ENCODE results near the gene INSM2.

Gene INSM2

GRCh38 chr14:35576856-35577255, 42.9 kb downstream of the INSM2 start:
- Histone ChIP-seq H3K27me3 (ENCODE audit: insufficient read depth, low read length) (no peaks in the 10 kb centered on the region), H3K27ac (ENCODE audit: low read depth, low read length, poor library complexity, severe bottlenecking) (no peak overlapping the region), H3K79me2 (ENCODE audit: insufficient read depth, low read length) (no peaks in the 10 kb centered on the region), H4K20me1 (ENCODE audit: insufficient read depth, low read length) (no peaks in the 10 kb centered on the region), H3K9ac (ENCODE audit: low read length) (no peak overlapping the region), H3K4me3 (ENCODE audit: low read depth, low read length, poor library complexity, severe bottlenecking) (no peak overlapping the region), H3K4me1 (ENCODE audit: insufficient read depth, low read length, severe bottlenecking) (no peaks in the 10 kb centered on the region), H3K36me3 (ENCODE audit: insufficient read depth, low read length) (no peaks in the 10 kb centered on the region), H3K9me2 (ENCODE audit: low read depth, low read length) (no peaks in the 10 kb centered on the region), H3F3A (ENCODE audit: insufficient read depth, low read length) (no peaks in the 10 kb centered on the region), H3K4me2 (ENCODE audit: low read length) (no peak overlapping the region), H2AFZ (ENCODE audit: low read length) (no peak overlapping the region), H3K9me3 (ENCODE audit: low read length) (no peaks in the 10 kb centered on the region)
- TF ChIP-seq EZH2 (IDR thresholded peaks at IDR 0.05; ENCODE audit: borderline replicate concordance, low read length) (no peak), CTCF (IDR thresholded peaks at IDR 0.05; ENCODE audit: low read length) (no peak)

- Histone ChIP-seq H3K27me3 (ENCODE audit: insufficient read depth, low read length) (no peaks in the 10 kb centered on the region), H4K20me1 (ENCODE audit: insufficient read depth, low read length) (no peaks in the 10 kb centered on the region), H3K79me2 (ENCODE audit: insufficient read depth, low read length) (no peaks in the 10 kb centered on the region)
Measured at GRCh38 chr14:35578135-35578534, 44.2 kb downstream of the INSM2 start.

GRCh38 chr14:35578639-35579038, 44.7 kb downstream of the INSM2 start:
- Histone ChIP-seq H3K27ac (ENCODE audit: low read depth, low read length, poor library complexity, severe bottlenecking) (no peak overlapping the region), H3K79me2 (ENCODE audit: insufficient read depth, low read length) (no peaks in the 10 kb centered on the region), H3K9me2 (ENCODE audit: low read depth, low read length) (no peaks in the 10 kb centered on the region), H3K36me3 (ENCODE audit: insufficient read depth, low read length) (no peaks in the 10 kb centered on the region), H3K4me3 (ENCODE audit: low read depth, low read length, poor library complexity, severe bottlenecking) (no peak overlapping the region), H2AFZ (ENCODE audit: low read length) (no peak overlapping the region), H3K27me3 (ENCODE audit: insufficient read depth, low read length) (no peaks in the 10 kb centered on the region), H3K4me2 (ENCODE audit: low read length) (no peak overlapping the region), H3K9ac (ENCODE audit: low read length) (no peak overlapping the region), H4K20me1 (ENCODE audit: insufficient read depth, low read length) (no peaks in the 10 kb centered on the region), H3K9me3 (ENCODE audit: low read length) (no peaks in the 10 kb centered on the region), H3K4me1 (ENCODE audit: insufficient read depth, low read length, severe bottlenecking) (no peaks in the 10 kb centered on the region), H3F3A (ENCODE audit: insufficient read depth, low read length) (no peaks in the 10 kb centered on the region)
- TF ChIP-seq CTCF (IDR thresholded peaks at IDR 0.05; ENCODE audit: low read length) (no peak), EZH2 (IDR thresholded peaks at IDR 0.05; ENCODE audit: borderline replicate concordance, low read length) (no peak)

More at GRCh38 chr14:35578135-35578534, 44.2 kb downstream of the INSM2 start:
- H3K9me3 ChIP-seq (ENCODE audit: low read length), result no peaks in the 10 kb centered on the region
- TF ChIP-seq CTCF (IDR thresholded peaks at IDR 0.05; ENCODE audit: low read length), result no peak
- no peak for TF ChIP-seq EZH2 (IDR thresholded peaks at IDR 0.05; ENCODE audit: borderline replicate concordance, low read length)
- no peaks in the 10 kb centered on the region for H3F3A ChIP-seq (ENCODE audit: insufficient read depth, low read length)
- H3K9ac ChIP-seq (ENCODE audit: low read length), result no peak overlapping the region
- no peaks in the 10 kb centered on the region for H3K36me3 ChIP-seq (ENCODE audit: insufficient read depth, low read length)
- no peak overlapping the region for H2AFZ ChIP-seq (ENCODE audit: low read length)
- H3K4me2 ChIP-seq (ENCODE audit: low read length), result no peak overlapping the region
- no peak overlapping the region for H3K27ac ChIP-seq (ENCODE audit: low read depth, low read length, poor library complexity, severe bottlenecking)
- H3K9me2 ChIP-seq (ENCODE audit: low read depth, low read length), result no peaks in the 10 kb centered on the region
- no peak overlapping the region for H3K4me3 ChIP-seq (ENCODE audit: low read depth, low read length, poor library complexity, severe bottlenecking)
- H3K4me1 ChIP-seq (ENCODE audit: insufficient read depth, low read length, severe bottlenecking), result no peaks in the 10 kb centered on the region
